PFSK-1 (cell line): ENCODE results near the gene FBXO24.

Experiments used
- FOXP2 ChIP-seq: optimal IDR thresholded peaks from 2 replicates; pipeline ENCODE3; 2011; ENCODE audit warnings: borderline replicate concordance, control low read depth, inconsistent platforms; ENCODE audit not compliant: insufficient read depth; ENCODE audit errors: extremely low read length, extremely low read depth
- POLR2AphosphoS5 ChIP-seq: IDR thresholded peaks from 2 replicates; pipeline ENCODE4 v1.6.1; 2012; ENCODE audit warnings: low read depth, mild to moderate bottlenecking, control low read depth, low read length, moderate library complexity
- REST ChIP-seq, 2 experiments: IDR thresholded peaks; 2 replicates each; pipeline versions ENCODE4 v1.6.1 to v1.8.0; 2011 to 2012; ENCODE audit warnings: low read depth in 2 of 2, low read length in 2 of 2, control low read depth in 1 of 2, inconsistent platforms in 1 of 2, mild to moderate bottlenecking in 1 of 2, moderate library complexity in 1 of 2; ENCODE audit not compliant: insufficient read depth in 1 of 2
- SIN3A ChIP-seq: IDR thresholded peaks from 2 replicates; pipeline ENCODE4 v1.6.1; 2012; ENCODE audit warnings: mild to moderate bottlenecking, low read length, moderate library complexity, borderline replicate concordance; ENCODE audit not compliant: insufficient read depth
- TAF1 ChIP-seq: IDR thresholded peaks from 2 replicates; pipeline ENCODE4 v1.6.1; 2012; ENCODE audit warnings: low read length, control low read depth, borderline replicate concordance; ENCODE audit not compliant: insufficient read depth

The FBXO24 gene

GRCh38 chr7:100580466-100581283 lies 5.5 kb upstream of the FBXO24 start:
- TF ChIP-seq TAF1 (no peak), FOXP2 (no peak), POLR2AphosphoS5 (no peak), REST (IDR thresholded peaks at IDR 0.05; ENCODE audit: insufficient read depth in 1 of 2, low read depth in 2 of 2, low read length in 2 of 2) (no peak), SIN3A (no peak)

- no peak for TF ChIP-seq SIN3A
Measured at GRCh38 chr7:100582041-100582579, 4.0 kb upstream of the FBXO24 start.

- TF ChIP-seq TAF1 (no peak), POLR2AphosphoS5 (no peak), FOXP2 (no peak), SIN3A (no peak)
Measured at GRCh38 chr7:100582650-100583049, 3.5 kb upstream of the FBXO24 start.

GRCh38 chr7:100583132-100584053 lies 2.7 kb upstream of the FBXO24 start:
- TF ChIP-seq SIN3A (no peak), POLR2AphosphoS5 (no peak), TAF1 (no peak), REST (IDR thresholded peaks at IDR 0.05; ENCODE audit: insufficient read depth in 1 of 2, low read depth in 2 of 2, low read length in 2 of 2) (no peak), FOXP2 (no peak)

GRCh38 chr7:100584054-100584682 lies 2.0 kb upstream of the FBXO24 start:
- TF ChIP-seq FOXP2 = no peak

GRCh38 chr7:100584683-100585510 lies 1.2 kb upstream of the FBXO24 start:
- TF ChIP-seq REST (IDR thresholded peaks at IDR 0.05; ENCODE audit: insufficient read depth in 1 of 2, low read depth in 2 of 2, low read length in 2 of 2) (0 out of 4 replicates have a peak, but pooled peaks of 1 of the 2 experiments have one; percentile 21), SIN3A (no peak)
